AG04450 (cell line): ENCODE results near the gene HUNK. TPM values are rescaled to one million over a fixed set of nuclear protein-coding genes. Genes with fewer than 3 reads are reported as not detected.
"Not testable (repeated sequence)": the region's sequence is repeated elsewhere in the genome, so short reads cannot be mapped to it uniquely, and the experiment has no call there.

Experiments
- CTCF ChIA-PET: fragments of 300-600, 350-600 bp; formaldehyde crosslinking; extraction: SDS; loops from one replicate; lab custom pipeline; 2022; ENCODE audit warnings: antibody characterized with exemption, inconsistent platforms; lab: Charles Lee
- POLR2A ChIA-PET: fragments of 350-600 bp; formaldehyde crosslinking; extraction: SDS; loops from one replicate; lab custom pipeline; 2021; ENCODE audit warnings: antibody characterized with exemption, inconsistent platforms; lab: Yijun Ruan, JAX
- DNase-seq: peaks from one replicate; pipeline ENCODE4 v3.0.0-alpha.2; 2011; ENCODE audit warnings: low read depth, low spot score
- H3K27ac ChIP-seq: one replicate; pipeline ENCODE4 v1.5.1; 2012; ENCODE audit warnings: low read depth, low read length, control low read depth
- H3K27me3 ChIP-seq: one replicate; pipeline ENCODE4 v1.6.0; 2012; ENCODE audit warnings: low read length; ENCODE audit not compliant: control insufficient read depth, insufficient read depth
- H3K4me3 ChIP-seq: 2 replicates; pipeline ENCODE4 v1.5.1; 2011; ENCODE audit warnings: mild to moderate bottlenecking, low read depth, low read length, control low read depth
- H3K9me3 ChIP-seq: 2 replicates; pipeline ENCODE4 v1.5.1; 2012; ENCODE audit warnings: low read length; ENCODE audit not compliant: control insufficient read depth, insufficient read depth
- CTCF ChIP-seq: IDR thresholded peaks from 2 replicates; pipeline ENCODE4 v1.5.1; 2011; ENCODE audit warnings: low read depth, low read length, control low read depth, inconsistent platforms
- polyA plus RNA-seq: library from polyadenylated mRNA; depleted of rRNA; stranded (reverse); fragments of >200 nt; gene quantifications from 2 replicates; pipeline ENCODE4 v1.2.3, GENCODE V29; 2011

The HUNK gene
- polyA plus RNA-seq, 1 experiment = 0.48 TPM

GRCh38 chr21:31847761-31848160 lies 25.1 kb upstream of the HUNK start:
- ChIA-PET POLR2A (no interaction called here), CTCF (no interaction called here)
- H3K27ac ChIP-seq = no peak overlapping the region
- H3K9me3 ChIP-seq = no peaks in the 10 kb centered on the region
- H3K4me3 ChIP-seq = no peak overlapping the region
- H3K27me3 ChIP-seq = no peaks in the 10 kb centered on the region
- no peak for TF ChIP-seq CTCF
- DNase-seq = no peak

GRCh38 chr21:31848326-31848985 lies 24.4 kb upstream of the HUNK start:
- Histone ChIP-seq H3K27ac (no peak overlapping the region), H3K4me3 (no peak overlapping the region), H3K27me3 (no peaks in the 10 kb centered on the region), H3K9me3 (no peaks in the 10 kb centered on the region)
- CTCF ChIA-PET = no interaction called here
- DNase-seq = no peak
- POLR2A ChIA-PET = no interaction called here
- no peak for TF ChIP-seq CTCF

DNA sequence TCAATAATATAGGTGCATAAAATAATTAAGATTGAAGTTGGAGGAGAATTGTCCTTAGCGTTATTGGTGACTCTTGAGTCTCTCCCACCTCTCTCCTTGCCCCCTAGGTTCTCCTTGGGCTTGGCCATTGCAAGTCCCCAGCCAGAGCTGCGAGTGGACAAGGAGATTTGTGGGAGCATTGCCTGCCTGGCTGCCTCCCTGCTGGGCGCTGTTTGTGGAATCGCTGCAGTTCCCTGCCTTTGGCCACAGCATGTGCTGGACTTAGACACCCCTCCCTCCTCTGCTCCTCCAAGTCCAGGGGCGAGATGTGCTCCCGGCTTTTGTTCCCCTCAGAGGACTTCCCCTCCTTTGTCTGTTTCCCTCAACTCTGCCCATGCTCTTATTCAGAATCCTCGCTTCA lies 21.9 kb upstream of the HUNK start:
- H3K27me3 ChIP-seq = no peaks in the 10 kb centered on the region
- CTCF ChIA-PET = no interaction called here
- POLR2A ChIA-PET = no interaction called here
- H3K27ac ChIP-seq = no peak overlapping the region
- no peak for TF ChIP-seq CTCF
- H3K4me3 ChIP-seq = no peak overlapping the region
- no peaks in the 10 kb centered on the region for H3K9me3 ChIP-seq
- DNase-seq = no peak

DNA sequence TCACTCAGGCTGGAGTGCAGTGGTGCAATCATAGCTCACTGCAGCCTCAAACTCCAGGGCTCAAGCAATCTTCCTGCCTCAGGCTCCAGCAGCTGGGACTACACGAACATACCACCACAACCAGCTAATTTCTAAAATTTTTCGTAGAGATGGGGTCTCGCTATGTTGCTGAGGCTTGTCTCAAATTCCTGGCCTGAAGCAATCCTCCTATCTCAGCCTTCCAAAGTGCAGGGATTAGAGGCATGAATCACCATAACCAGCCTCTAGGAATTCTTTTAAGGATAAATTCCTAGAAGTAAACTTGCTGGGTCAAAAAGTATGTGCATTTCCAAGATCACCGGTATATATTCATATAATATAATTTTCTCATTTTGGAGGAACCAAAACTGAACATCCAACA lies 17.6 kb upstream of the HUNK start:
- POLR2A ChIA-PET = no interaction called here
- Histone ChIP-seq H3K9me3 (no peaks in the 10 kb centered on the region), H3K4me3 (no peak overlapping the region), H3K27me3 (no peaks in the 10 kb centered on the region), H3K27ac (no peak overlapping the region)
- no peak for TF ChIP-seq CTCF
- DNase-seq = no peak
- CTCF ChIA-PET = interaction anchor here (0.8 kb wide), 1 partner anchor 403 kb away, joined by 3 read pairs; no protein-coding TSS in a partner anchor

GRCh38 chr21:31857096-31857495 lies 15.7 kb upstream of the HUNK start:
- no peaks in the 10 kb centered on the region for H3K27me3 ChIP-seq
- H3K27ac ChIP-seq = no peak overlapping the region
- DNase-seq = no peak
- ChIA-PET CTCF (interaction anchor here (0.7 kb wide), 2 partner anchors 86 to 144 kb away, joined by 3 to 4 read pairs; no protein-coding TSS in a partner anchor), POLR2A (no interaction called here)
- H3K4me3 ChIP-seq = no peak overlapping the region
- no peak for TF ChIP-seq CTCF
- no peaks in the 10 kb centered on the region for H3K9me3 ChIP-seq

- H3K9me3 ChIP-seq, H3K4me3 ChIP-seq, DNase-seq, H3K27me3 ChIP-seq, POLR2A ChIA-PET, H3K27ac ChIP-seq: not testable (repeated sequence)
- CTCF ChIA-PET = interaction anchor here (0.7 kb wide), 2 partner anchors 85 to 144 kb away, joined by 3 to 4 read pairs; no protein-coding TSS in a partner anchor
Measured at GRCh38 chr21:31857631-31858030, 15.2 kb upstream of the HUNK start.
